Activated CD4-positive, alpha-beta memory T cell treated with anti-CD3 and anti-CD28 coated beads, Interleukin-2, amount 10 ng/mL, durations not matched to agents 7 days and 5 days (primary cell): Measurements from ENCODE around the gene MRPS16. TPM values are rescaled to one million over a fixed set of nuclear protein-coding genes. Genes with fewer than 3 reads are reported as not detected.

Experiments
- CTCF ChIA-PET: fragments of 350-600 bp; sonication (Branson Sonifier 250); formaldehyde crosslinking; loops from one replicate; lab custom pipeline; 2021; ENCODE audit warnings: antibody characterized with exemption, inconsistent platforms; lab: Charles Lee
- POLR2A ChIA-PET: fragments of 350-600 bp; sonication (Branson Sonifier 250); formaldehyde crosslinking; loops from one replicate; lab custom pipeline; 2021; ENCODE audit warnings: antibody characterized with exemption; lab: Charles Lee
- DNase-seq: peaks from one replicate; pipeline ENCODE4 v3.0.0-alpha.2; 2020
- H3K27ac Mint-ChIP-seq: one replicate; pipeline ENCODE4 v1.8.0; 2021; ENCODE audit warnings: mild to moderate bottlenecking, mixed read lengths
- H3K27me3 Mint-ChIP-seq: one replicate; pipeline ENCODE4 v1.8.0; 2021; ENCODE audit warnings: mixed read lengths
- H3K36me3 Mint-ChIP-seq: one replicate; pipeline ENCODE4 v1.8.0; 2021; ENCODE audit warnings: low read depth, mixed read lengths
- H3K4me1 Mint-ChIP-seq: one replicate; pipeline ENCODE4 v1.8.0; 2021; ENCODE audit warnings: mixed read lengths
- H3K4me3 Mint-ChIP-seq: one replicate; pipeline ENCODE4 v1.8.0; 2021; ENCODE audit warnings: mild to moderate bottlenecking, mixed read lengths
- H3K9me3 Mint-ChIP-seq: one replicate; pipeline ENCODE4 v1.8.0; 2021; ENCODE audit warnings: mixed read lengths
- total RNA-seq, 2 experiments: library from RNA; stranded (reverse); gene quantifications; one replicate each; pipeline ENCODE4 v1.2.3, GENCODE V29; 2021

MRPS16 gene
- total RNA-seq, 2 experiments from 2014 or later = 77.5 to 80.8 TPM

DNA sequence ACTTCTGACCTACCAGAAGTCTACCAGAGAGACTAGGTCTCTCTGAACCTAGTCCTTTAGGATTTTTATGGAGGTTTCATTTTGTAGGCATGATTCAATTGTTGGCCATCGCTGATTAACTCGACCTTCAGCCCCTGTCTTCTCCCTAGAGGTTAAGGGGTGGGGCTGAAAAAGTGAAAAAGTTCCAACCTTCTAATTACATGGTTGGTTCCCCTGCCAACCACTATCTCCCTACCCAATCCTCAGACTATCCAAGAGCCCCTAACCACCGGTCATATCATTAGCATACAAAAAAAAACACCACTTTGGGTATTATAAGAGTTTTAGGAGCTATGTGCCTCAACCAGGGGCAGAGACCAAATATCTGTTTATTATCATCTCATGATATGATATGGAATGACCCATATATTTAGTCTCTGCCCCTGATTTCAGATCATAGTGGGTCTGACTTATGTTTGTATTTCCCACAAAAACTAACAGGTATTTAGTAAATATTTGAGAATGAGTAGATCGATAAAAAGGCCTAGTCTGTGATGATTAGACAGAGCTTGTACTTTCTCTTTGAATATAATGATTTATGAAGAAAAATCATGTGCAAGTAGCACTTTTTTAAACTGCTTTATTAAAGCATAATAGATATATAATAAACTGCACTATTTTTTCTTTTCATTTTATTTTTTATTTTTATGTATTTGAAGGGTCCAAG is 41.2 kb downstream of the MRPS16 start:
- ChIA-PET CTCF (no interaction called here), POLR2A (no interaction called here)
- H3K9me3 Mint-ChIP-seq = peaks cover 3% of the 10 kb centered on the region
- H3K4me3 Mint-ChIP-seq = no peak overlapping the region
- DNase-seq = no peak
- H3K27me3 Mint-ChIP-seq = no peaks in the 10 kb centered on the region
- peaks cover 21% of the 10 kb centered on the region for H3K36me3 Mint-ChIP-seq
- no peaks in the 10 kb centered on the region for H3K4me1 Mint-ChIP-seq
- no peak overlapping the region for H3K27ac Mint-ChIP-seq

DNA sequence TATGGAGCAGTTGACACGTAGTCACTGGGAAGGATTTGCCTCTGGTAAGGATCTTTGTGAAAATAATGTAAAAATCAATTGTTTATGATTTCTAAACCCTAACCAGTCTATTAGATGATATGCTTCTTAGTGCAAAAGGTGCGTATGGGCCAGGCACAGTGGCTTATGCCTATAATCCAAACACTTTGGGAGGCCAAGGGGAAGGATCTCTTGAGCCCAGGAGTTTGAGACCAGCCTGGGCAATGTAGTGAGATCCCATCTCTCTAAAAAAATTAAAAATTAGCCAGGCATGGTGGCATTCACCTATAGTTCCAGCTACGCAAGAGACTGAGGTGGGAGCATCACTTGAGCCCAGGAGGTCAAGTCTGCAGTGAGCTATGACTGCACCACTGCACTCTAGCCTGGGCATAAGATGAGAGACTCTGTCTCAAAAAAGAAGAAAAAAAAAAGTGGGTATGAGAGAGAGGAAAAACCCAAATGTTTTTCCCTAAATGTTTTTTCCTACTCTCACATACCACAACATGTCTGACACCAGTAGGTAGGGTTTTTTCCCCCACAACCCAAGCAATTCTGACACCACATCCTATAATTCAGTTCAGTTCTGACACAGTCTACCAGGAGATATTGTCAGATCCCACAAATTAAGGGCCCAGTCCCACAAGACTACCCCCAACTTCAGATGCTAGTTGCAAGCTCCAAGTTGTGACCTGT is 41.9 kb downstream of the MRPS16 start:
- Mint-ChIP-seq H3K36me3 (peaks cover 20% of the 10 kb centered on the region), H3K4me3 (no peak overlapping the region), H3K27ac (no peak overlapping the region), H3K9me3 (no peaks in the 10 kb centered on the region), H3K27me3 (no peaks in the 10 kb centered on the region), H3K4me1 (no peaks in the 10 kb centered on the region)
- ChIA-PET POLR2A (no interaction called here), CTCF (no interaction called here)
- DNase-seq = no peak

DNA sequence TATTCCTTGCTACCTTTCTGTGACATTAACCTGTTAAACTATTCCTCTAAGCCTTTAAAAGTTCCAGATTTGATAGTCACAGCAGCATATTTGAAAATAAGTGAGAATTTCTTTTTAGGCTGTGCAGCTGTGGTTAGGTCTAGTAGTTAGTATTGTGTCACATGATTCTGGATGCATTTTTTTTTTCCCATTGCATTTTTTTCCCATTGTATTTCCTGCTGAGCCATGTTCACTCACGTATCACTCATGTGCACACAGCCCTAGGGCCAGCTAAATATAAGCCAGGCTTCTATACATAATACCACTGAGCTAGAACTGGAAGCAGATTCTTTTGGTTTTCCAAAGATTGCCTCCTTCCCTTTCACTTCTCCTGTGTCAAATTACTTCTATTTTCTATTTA is 42.7 kb downstream of the MRPS16 start:
- no peak overlapping the region for H3K27ac Mint-ChIP-seq
- no peaks in the 10 kb centered on the region for H3K9me3 Mint-ChIP-seq
- no peaks in the 10 kb centered on the region for H3K27me3 Mint-ChIP-seq
- no peak overlapping the region for H3K4me3 Mint-ChIP-seq
- CTCF ChIA-PET = interaction anchor here (0.6 kb wide), 1 partner anchor 994 kb away, joined by 3 read pairs; no protein-coding TSS in a partner anchor
- POLR2A ChIA-PET = no interaction called here
- no peak for DNase-seq
- H3K36me3 Mint-ChIP-seq = peaks cover 20% of the 10 kb centered on the region
- H3K4me1 Mint-ChIP-seq = no peaks in the 10 kb centered on the region

DNA sequence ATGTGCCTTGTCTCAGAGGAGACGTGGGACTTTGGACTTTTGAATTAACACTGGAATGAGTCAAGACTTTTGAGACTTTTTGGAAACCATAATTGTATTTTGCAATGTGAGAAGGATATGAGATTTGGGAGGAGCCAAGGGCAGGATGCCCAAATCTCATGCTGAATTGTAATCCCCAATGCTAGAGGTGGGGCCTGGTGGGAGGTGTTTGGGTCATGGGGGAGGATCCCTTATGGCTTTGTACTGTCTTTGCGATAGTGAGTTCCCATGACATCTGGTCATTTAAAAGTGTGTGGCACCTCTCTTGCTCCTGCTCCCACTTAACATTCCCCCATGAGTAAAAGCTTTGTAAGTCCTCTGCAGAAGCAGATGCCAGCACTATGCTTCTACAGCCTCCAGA is 44.6 kb downstream of the MRPS16 start:
- no peaks in the 10 kb centered on the region for H3K27me3 Mint-ChIP-seq
- no peak overlapping the region for H3K4me3 Mint-ChIP-seq
- ChIA-PET POLR2A (no interaction called here), CTCF (no interaction called here)
- no peak for DNase-seq
- H3K4me1 Mint-ChIP-seq = no peaks in the 10 kb centered on the region
- H3K9me3 Mint-ChIP-seq = no peaks in the 10 kb centered on the region
- H3K27ac Mint-ChIP-seq = no peak overlapping the region
- peaks cover 13% of the 10 kb centered on the region for H3K36me3 Mint-ChIP-seq

DNA sequence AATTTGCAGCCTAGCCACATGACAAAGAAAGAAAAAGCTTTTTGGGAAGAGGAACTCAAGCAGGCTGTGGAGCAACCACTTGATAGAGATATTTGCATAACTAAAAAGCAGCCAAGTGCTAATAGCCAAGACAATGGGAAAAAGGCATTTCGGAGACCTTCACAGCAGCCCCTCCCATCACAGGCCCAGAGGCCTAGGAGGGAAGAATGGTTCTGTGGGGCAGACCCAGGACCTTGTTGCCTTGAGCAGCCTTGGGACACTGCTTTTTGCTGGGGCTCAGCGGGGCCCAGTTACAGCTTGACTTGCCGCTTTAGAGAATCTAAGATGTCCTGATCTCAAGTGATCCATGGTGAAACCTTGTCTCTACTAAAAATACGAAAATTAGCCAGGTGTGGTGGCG is 46.1 kb downstream of the MRPS16 start:
- peaks cover 9% of the 10 kb centered on the region for H3K36me3 Mint-ChIP-seq
- POLR2A ChIA-PET = interaction anchor here (0.8 kb wide), 1 partner anchor 38 kb away, joined by 3 read pairs; no protein-coding TSS in a partner anchor

DNA sequence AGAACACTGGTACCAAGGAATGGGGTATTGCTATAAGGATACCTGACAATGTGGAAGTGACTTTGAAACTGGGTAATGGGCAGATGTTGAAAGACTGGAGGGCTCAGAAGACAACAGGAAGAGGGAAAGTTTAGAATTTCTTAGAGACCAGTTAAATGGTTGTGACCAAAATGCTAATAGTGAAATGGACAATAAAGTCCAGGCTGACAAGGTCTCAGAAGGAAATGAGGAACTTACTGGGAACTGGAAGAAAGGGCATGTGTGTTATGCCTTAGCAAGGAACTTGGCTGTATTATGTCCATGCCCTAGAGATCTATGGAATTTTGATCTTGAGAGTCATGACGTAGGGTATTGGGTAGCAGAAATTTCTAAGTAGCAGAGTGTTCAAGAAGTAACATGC is 46.6 kb downstream of the MRPS16 start:
- CTCF ChIA-PET = no interaction called here
- H3K27me3 Mint-ChIP-seq = no peaks in the 10 kb centered on the region
- peaks cover 9% of the 10 kb centered on the region for H3K36me3 Mint-ChIP-seq
- no peak for DNase-seq
- H3K27ac Mint-ChIP-seq = no peak overlapping the region
- POLR2A ChIA-PET = interaction anchor here (1.3 kb wide), 1 partner anchor 31 kb away, joined by 3 read pairs; no protein-coding TSS in a partner anchor
- no peak overlapping the region for H3K4me3 Mint-ChIP-seq
- no peaks in the 10 kb centered on the region for H3K9me3 Mint-ChIP-seq
- H3K4me1 Mint-ChIP-seq = no peaks in the 10 kb centered on the region

More for the DNA sequence above, 46.1 kb downstream of the MRPS16 start:
- H3K9me3 Mint-ChIP-seq = no peaks in the 10 kb centered on the region
- no peaks in the 10 kb centered on the region for H3K27me3 Mint-ChIP-seq
- H3K4me1 Mint-ChIP-seq = no peaks in the 10 kb centered on the region
- CTCF ChIA-PET = no interaction called here
- H3K4me3 Mint-ChIP-seq = no peak overlapping the region
- H3K27ac Mint-ChIP-seq = no peak overlapping the region
- no peak for DNase-seq

DNA sequence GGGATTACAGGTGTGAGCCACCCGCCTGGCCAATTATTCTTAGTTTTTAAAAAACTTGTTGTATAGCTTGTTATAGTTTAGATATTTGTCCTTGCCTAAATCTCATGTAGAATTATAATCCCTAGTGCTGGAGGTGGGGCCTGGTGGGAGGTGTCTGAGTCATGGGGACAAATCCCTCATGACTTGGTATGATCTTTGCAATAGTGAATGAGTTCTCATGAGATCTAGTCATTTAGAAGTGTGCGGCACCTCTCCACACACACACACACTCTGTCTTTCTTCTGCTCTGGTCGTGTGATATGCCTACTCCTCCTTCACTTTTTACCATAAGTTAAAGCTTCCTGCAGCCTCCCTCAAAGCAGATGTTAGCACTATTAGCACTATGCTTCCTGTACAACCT is 47.4 kb downstream of the MRPS16 start:
- H3K4me1 Mint-ChIP-seq = no peaks in the 10 kb centered on the region
- H3K9me3 Mint-ChIP-seq = no peaks in the 10 kb centered on the region
- peaks cover 5% of the 10 kb centered on the region for H3K36me3 Mint-ChIP-seq
- ChIA-PET POLR2A (interaction anchor here (1.3 kb wide), 1 partner anchor 32 kb away, joined by 3 read pairs; no protein-coding TSS in a partner anchor), CTCF (no interaction called here)
- DNase-seq = no peak
- H3K27me3 Mint-ChIP-seq = no peaks in the 10 kb centered on the region
- H3K27ac Mint-ChIP-seq = no peak overlapping the region
- H3K4me3 Mint-ChIP-seq = no peak overlapping the region

Other genes starting within 250 kb of the MRPS16 start
- gene P4HA1, start 155.8 kb downstream of the MRPS16 start, total RNA-seq = 10 to 100 TPM; 48.1 to 49.2 TPM
- gene NUDT13, start 142.2 kb downstream of the MRPS16 start, total RNA-seq = 1 to 10 TPM; 1.5 to 1.6 TPM
- 10 to 100 TPM; 27.1 to 28.5 TPM for gene ECD, start 84.6 kb downstream of the MRPS16 start, total RNA-seq
- gene FAM149B1, start 84.5 kb downstream of the MRPS16 start, total RNA-seq = 10 to 100 TPM; 15.7 to 17.4 TPM
- gene DNAJC9, start 5.4 kb downstream of the MRPS16 start, total RNA-seq = 10 to 100 TPM; 46.9 to 49.6 TPM
- gene CFAP70, start 106.2 kb upstream of the MRPS16 start, total RNA-seq = under 1 TPM; 0.28 to 0.70 TPM
- 100 to 1,000 TPM in 1 of 2 experiments, 10 to 100 TPM in 1; 98.7 to 107 TPM for gene ANXA7, start 161.4 kb upstream of the MRPS16 start, total RNA-seq
- 1 to 10 TPM; 2.8 to 3.3 TPM for gene MSS51, start 180.9 kb upstream of the MRPS16 start, total RNA-seq
- 10 to 100 TPM; 53.4 to 55.4 TPM for gene PPP3CB, start 243.4 kb upstream of the MRPS16 start, total RNA-seq